Measurements from ENCODE around the gene CCDC120.

GRCh38 chrX:49064303-49064702 lies 5.5 kb downstream of the CCDC120 start:
- TF ChIP-seq CTCF (IDR thresholded peaks at IDR 0.05 in 4 of 5, conservative IDR thresholded peaks at IDR 0.05 in 1 of 5) (no peak), POLR2A (IDR thresholded peaks at IDR 0.05) (no peak)

Measured in gastrocnemius medialis (tissue), 4 donors.